ENCODE measurements around the gene TNFRSF1A.
"Not testable (repeated sequence)": the region's sequence is repeated elsewhere in the genome, so short reads cannot be mapped to it uniquely, and the experiment has no call there.

- TF ChIP-seq POLR2A, POLR2AphosphoS5, TAF1, POU2F2 (IDR thresholded peaks at IDR 0.05; ENCODE audit: low read depth, low read length): not testable (repeated sequence)
Measured at GRCh38 chr12:6289906-6290305, 52.0 kb downstream of the TNFRSF1A start.

Data from GM12891 (cell line).